ENCODE data around the gene RPS6KA5. TPM values are rescaled to one million over a fixed set of nuclear protein-coding genes. Genes with fewer than 3 reads are reported as not detected.
"Not testable (repeated sequence)": the region's sequence is repeated elsewhere in the genome, so short reads cannot be mapped to it uniquely, and the experiment has no call there.

The RPS6KA5 gene
- polyA plus RNA-seq, 2 donors: 0.83 to 2.3 TPM

GRCh38 chr14:90874599-90874998 is 185.8 kb downstream of the RPS6KA5 start:
- H3K4me3 ChIP-seq (ENCODE audit: low read depth in 1 of 2, low read length in 2 of 2): no peak overlapping the region
- H3K36me3 ChIP-seq (ENCODE audit: control insufficient read depth in 2 of 2, insufficient read depth in 2 of 2, low read length in 1 of 2): peaks cover 0 to 6% of the 10 kb centered on the region in 2 donors
- no peaks in the 10 kb centered on the region for H3K4me1 ChIP-seq (ENCODE audit: control insufficient read depth in 2 of 2, insufficient read depth in 2 of 2, low read length in 1 of 2)
- no peaks in the 10 kb centered on the region for H3K27me3 ChIP-seq (ENCODE audit: control insufficient read depth in 1 of 2, insufficient read depth in 2 of 2, low read length in 2 of 2)
- WGBS, 2 donors: 94 to 96% methylated on average over 5 of the region's 5 CpGs
- no peaks in the 10 kb centered on the region for H3K9me3 ChIP-seq (ENCODE audit: control insufficient read depth in 2 of 2, insufficient read depth in 1 of 2, low read depth in 1 of 2, low read length in 1 of 2)
- no peak overlapping the region for H3K27ac ChIP-seq (ENCODE audit: low read depth in 2 of 2, low read length in 1 of 2)

GRCh38 chr14:90871605-90872233 is 188.7 kb downstream of the RPS6KA5 start:
- Histone ChIP-seq H3K4me1 (ENCODE audit: control insufficient read depth in 2 of 2, insufficient read depth in 2 of 2, low read length in 1 of 2) (no peaks in the 10 kb centered on the region), H3K36me3 (ENCODE audit: control insufficient read depth in 2 of 2, insufficient read depth in 2 of 2, low read length in 1 of 2) (peaks cover 0 to 3% of the 10 kb centered on the region in 2 donors), H3K27me3 (ENCODE audit: control insufficient read depth in 1 of 2, insufficient read depth in 2 of 2, low read length in 2 of 2) (no peaks in the 10 kb centered on the region), H3K9me3 (ENCODE audit: control insufficient read depth in 2 of 2, insufficient read depth in 1 of 2, low read depth in 1 of 2, low read length in 1 of 2) (no peaks in the 10 kb centered on the region), H3K4me3 (ENCODE audit: low read depth in 1 of 2, low read length in 2 of 2) (no peak overlapping the region), H3K27ac (ENCODE audit: low read depth in 2 of 2, low read length in 1 of 2) (no peak overlapping the region)
- 54 to 74% methylated on average over 9 of the region's 9 CpGs for WGBS, 2 donors

- WGBS, 2 donors: 52 to 58% methylated on average over 1 of the region's 1 CpG
- H3K27ac ChIP-seq (ENCODE audit: low read depth in 2 of 2, low read length in 1 of 2): no peak overlapping the region
- peaks cover 0 to 3% of the 10 kb centered on the region in 2 donors for H3K36me3 ChIP-seq (ENCODE audit: control insufficient read depth in 2 of 2, insufficient read depth in 2 of 2, low read length in 1 of 2)
- no peaks in the 10 kb centered on the region for H3K4me1 ChIP-seq (ENCODE audit: control insufficient read depth in 2 of 2, insufficient read depth in 2 of 2, low read length in 1 of 2)
- no peak overlapping the region for H3K4me3 ChIP-seq (ENCODE audit: low read depth in 1 of 2, low read length in 2 of 2)
- H3K9me3 ChIP-seq (ENCODE audit: control insufficient read depth in 2 of 2, insufficient read depth in 1 of 2, low read depth in 1 of 2, low read length in 1 of 2): no peaks in the 10 kb centered on the region
- H3K27me3 ChIP-seq (ENCODE audit: control insufficient read depth in 1 of 2, insufficient read depth in 2 of 2, low read length in 2 of 2): no peaks in the 10 kb centered on the region
Measured at GRCh38 chr14:90870950-90871604, 189.4 kb downstream of the RPS6KA5 start.

- H3K4me1 ChIP-seq (ENCODE audit: control insufficient read depth in 2 of 2, insufficient read depth in 2 of 2, low read length in 1 of 2): no peaks in the 10 kb centered on the region
Measured at GRCh38 chr14:90867501-90867900, 192.9 kb downstream of the RPS6KA5 start.

GRCh38 chr14:90866833-90867232 is 193.6 kb downstream of the RPS6KA5 start:
- no peaks in the 10 kb centered on the region for H3K9me3 ChIP-seq (ENCODE audit: control insufficient read depth in 2 of 2, insufficient read depth in 1 of 2, low read depth in 1 of 2, low read length in 1 of 2)
- no peak overlapping the region for H3K4me3 ChIP-seq (ENCODE audit: low read depth in 1 of 2, low read length in 2 of 2)
- H3K36me3 ChIP-seq (ENCODE audit: control insufficient read depth in 2 of 2, insufficient read depth in 2 of 2, low read length in 1 of 2): no peaks in the 10 kb centered on the region
- H3K27ac ChIP-seq (ENCODE audit: low read depth in 2 of 2, low read length in 1 of 2): no peak overlapping the region
- H3K27me3 ChIP-seq (ENCODE audit: control insufficient read depth in 1 of 2, insufficient read depth in 2 of 2, low read length in 2 of 2): no peaks in the 10 kb centered on the region
- no peaks in the 10 kb centered on the region for H3K4me1 ChIP-seq (ENCODE audit: control insufficient read depth in 2 of 2, insufficient read depth in 2 of 2, low read length in 1 of 2)

More at GRCh38 chr14:90867501-90867900, 192.9 kb downstream of the RPS6KA5 start:
- Histone ChIP-seq H3K27me3 (ENCODE audit: control insufficient read depth in 1 of 2, insufficient read depth in 2 of 2, low read length in 2 of 2) (no peaks in the 10 kb centered on the region), H3K36me3 (ENCODE audit: control insufficient read depth in 2 of 2, insufficient read depth in 2 of 2, low read length in 1 of 2) (no peaks in the 10 kb centered on the region), H3K27ac (ENCODE audit: low read depth in 2 of 2, low read length in 1 of 2) (no peak overlapping the region), H3K4me3 (ENCODE audit: low read depth in 1 of 2, low read length in 2 of 2) (no peak overlapping the region), H3K9me3 (ENCODE audit: control insufficient read depth in 2 of 2, insufficient read depth in 1 of 2, low read depth in 1 of 2, low read length in 1 of 2) (no peaks in the 10 kb centered on the region)

GRCh38 chr14:90864741-90865140 is 195.7 kb downstream of the RPS6KA5 start:
- no peak overlapping the region for H3K4me3 ChIP-seq (ENCODE audit: low read depth in 1 of 2, low read length in 2 of 2)

GRCh38 chr14:90858511-90858910 is 201.9 kb downstream of the RPS6KA5 start:
- Histone ChIP-seq H3K27me3 (ENCODE audit: control insufficient read depth in 1 of 2, insufficient read depth in 2 of 2, low read length in 2 of 2) (no peaks in the 10 kb centered on the region), H3K36me3 (ENCODE audit: control insufficient read depth in 2 of 2, insufficient read depth in 2 of 2, low read length in 1 of 2) (no peaks in the 10 kb centered on the region), H3K4me3 (ENCODE audit: low read depth in 1 of 2, low read length in 2 of 2) (no peak overlapping the region), H3K9me3 (ENCODE audit: control insufficient read depth in 2 of 2, insufficient read depth in 1 of 2, low read depth in 1 of 2, low read length in 1 of 2) (no peaks in the 10 kb centered on the region), H3K27ac (ENCODE audit: low read depth in 2 of 2, low read length in 1 of 2) (no peak overlapping the region), H3K4me1 (ENCODE audit: control insufficient read depth in 2 of 2, insufficient read depth in 2 of 2, low read length in 1 of 2) (peaks cover 0 to 2% of the 10 kb centered on the region in 2 donors)
- 76 to 80% methylated on average over 5 of the region's 5 CpGs for WGBS, 2 donors

More at GRCh38 chr14:90864741-90865140, 195.7 kb downstream of the RPS6KA5 start:
- WGBS, 2 donors: 97 to 100% methylated on average over 2 of the region's 2 CpGs
- no peaks in the 10 kb centered on the region for H3K4me1 ChIP-seq (ENCODE audit: control insufficient read depth in 2 of 2, insufficient read depth in 2 of 2, low read length in 1 of 2)
- no peak overlapping the region for H3K27ac ChIP-seq (ENCODE audit: low read depth in 2 of 2, low read length in 1 of 2)
- H3K9me3 ChIP-seq (ENCODE audit: control insufficient read depth in 2 of 2, insufficient read depth in 1 of 2, low read depth in 1 of 2, low read length in 1 of 2): no peaks in the 10 kb centered on the region
- no peaks in the 10 kb centered on the region for H3K36me3 ChIP-seq (ENCODE audit: control insufficient read depth in 2 of 2, insufficient read depth in 2 of 2, low read length in 1 of 2)
- no peaks in the 10 kb centered on the region for H3K27me3 ChIP-seq (ENCODE audit: control insufficient read depth in 1 of 2, insufficient read depth in 2 of 2, low read length in 2 of 2)

GRCh38 chr14:90857866-90858265 is 202.6 kb downstream of the RPS6KA5 start:
- H3K36me3 ChIP-seq (ENCODE audit: control insufficient read depth in 2 of 2, insufficient read depth in 2 of 2, low read length in 1 of 2): no peaks in the 10 kb centered on the region
- 79 to 82% methylated on average over 6 of the region's 6 CpGs for WGBS, 2 donors
- H3K9me3 ChIP-seq (ENCODE audit: control insufficient read depth in 2 of 2, insufficient read depth in 1 of 2, low read depth in 1 of 2, low read length in 1 of 2): no peaks in the 10 kb centered on the region
- H3K4me1 ChIP-seq (ENCODE audit: control insufficient read depth in 2 of 2, insufficient read depth in 2 of 2, low read length in 1 of 2): peaks cover 0 to 2% of the 10 kb centered on the region in 2 donors
- no peak overlapping the region for H3K4me3 ChIP-seq (ENCODE audit: low read depth in 1 of 2, low read length in 2 of 2)
- no peak overlapping the region for H3K27ac ChIP-seq (ENCODE audit: low read depth in 2 of 2, low read length in 1 of 2)
- H3K27me3 ChIP-seq (ENCODE audit: control insufficient read depth in 1 of 2, insufficient read depth in 2 of 2, low read length in 2 of 2): no peaks in the 10 kb centered on the region

GRCh38 chr14:90856115-90856514 is 204.3 kb downstream of the RPS6KA5 start:
- not testable (repeated sequence) for H3K27me3 ChIP-seq (ENCODE audit: control insufficient read depth in 1 of 2, insufficient read depth in 2 of 2, low read length in 2 of 2); H3K27ac ChIP-seq (ENCODE audit: low read depth in 2 of 2, low read length in 1 of 2); H3K36me3 ChIP-seq (ENCODE audit: control insufficient read depth in 2 of 2, insufficient read depth in 2 of 2, low read length in 1 of 2); H3K4me1 ChIP-seq (ENCODE audit: control insufficient read depth in 2 of 2, insufficient read depth in 2 of 2, low read length in 1 of 2); H3K4me3 ChIP-seq (ENCODE audit: low read depth in 1 of 2, low read length in 2 of 2); H3K9me3 ChIP-seq (ENCODE audit: control insufficient read depth in 2 of 2, insufficient read depth in 1 of 2, low read depth in 1 of 2, low read length in 1 of 2)
- WGBS, 2 donors: 81 to 88% methylated on average over 5 of the region's 5 CpGs

GRCh38 chr14:90853116-90853515 is 207.3 kb downstream of the RPS6KA5 start:
- no peaks in the 10 kb centered on the region for H3K27me3 ChIP-seq (ENCODE audit: control insufficient read depth in 1 of 2, insufficient read depth in 2 of 2, low read length in 2 of 2)
- H3K4me1 ChIP-seq (ENCODE audit: control insufficient read depth in 2 of 2, insufficient read depth in 2 of 2, low read length in 1 of 2): no peaks in the 10 kb centered on the region
- no peak overlapping the region for H3K27ac ChIP-seq (ENCODE audit: low read depth in 2 of 2, low read length in 1 of 2)
- H3K4me3 ChIP-seq (ENCODE audit: low read depth in 1 of 2, low read length in 2 of 2): no peak overlapping the region
- no peaks in the 10 kb centered on the region for H3K36me3 ChIP-seq (ENCODE audit: control insufficient read depth in 2 of 2, insufficient read depth in 2 of 2, low read length in 1 of 2)
- H3K9me3 ChIP-seq (ENCODE audit: control insufficient read depth in 2 of 2, insufficient read depth in 1 of 2, low read depth in 1 of 2, low read length in 1 of 2): no peaks in the 10 kb centered on the region
